CD4-positive, alpha-beta T cell (primary cell): ENCODE measurements around the gene SERTAD3. TPM values are rescaled to one million over a fixed set of nuclear protein-coding genes. Genes with fewer than 3 reads are reported as not detected.

ENCODE experiments used
- ATAC-seq: fragments of 200-7000 bp; cut with Tn5 transposase; one replicate; pipeline ENCODE4 v1.10.0; 2022; ENCODE audit warnings: mild to moderate bottlenecking; ENCODE audit not compliant: poor library complexity
- CTCF ChIA-PET: fragments of 350-600 bp; sonication (Branson Sonifier 250); formaldehyde crosslinking; loops from one replicate; lab custom pipeline; 2021; ENCODE audit warnings: antibody characterized with exemption, inconsistent platforms; lab: Charles Lee
- POLR2A ChIA-PET: fragments of 350-600 bp; sonication (Branson Sonifier 250); formaldehyde crosslinking; loops from one replicate; lab custom pipeline; 2021; ENCODE audit warnings: antibody characterized with exemption, inconsistent platforms; lab: Charles Lee
- DNase-seq, 14 experiments: peaks; one replicate each; pipeline ENCODE4 v3.0.0-alpha.2; 2013 to 2020; ENCODE audit warnings: mixed read lengths in 2 of 14
- H3K27ac ChIP-seq, 2 donors: one replicate each; pipeline versions ENCODE4 v1.5.1 to v1.7.0; 2013; ENCODE audit warnings: low read length in 2 of 2, low read depth in 1 of 2, mild to moderate bottlenecking in 1 of 2
- H3K27me3 ChIP-seq, 2 experiments: 1 replicate in 1 of 2; 2 replicates in 1 of 2; pipeline versions ENCODE4 v1.6.1 to v1.7.0; 2013; ENCODE audit warnings: low read length in 2 of 2, control low read depth in 1 of 2, mild to moderate bottlenecking in 1 of 2, moderate library complexity in 1 of 2; ENCODE audit not compliant: insufficient read depth in 2 of 2, control insufficient read depth in 1 of 2
- H3K36me3 ChIP-seq: one replicate; pipeline ENCODE4 v1.6.1; 2013; ENCODE audit warnings: low read length, control low read depth; ENCODE audit not compliant: insufficient read depth
- H3K4me1 ChIP-seq: one replicate; pipeline ENCODE4 v1.6.1; 2013; ENCODE audit warnings: low read length, control low read depth; ENCODE audit not compliant: insufficient read depth
- H3K4me3 ChIP-seq: one replicate; pipeline ENCODE4 v1.5.1; 2013; ENCODE audit warnings: mild to moderate bottlenecking, low read length, moderate library complexity
- H3K9me3 ChIP-seq, 2 experiments: 1 replicate in 1 of 2; 2 replicates in 1 of 2; pipeline versions ENCODE4 v1.6.1 to v1.7.0; 2013; ENCODE audit warnings: low read length in 2 of 2, mild to moderate bottlenecking in 2 of 2, control low read depth in 1 of 2, moderate library complexity in 1 of 2; ENCODE audit not compliant: control insufficient read depth in 1 of 2, insufficient read depth in 1 of 2
- H3K27ac Mint-ChIP-seq: one replicate; pipeline ENCODE4 v1.8.0; 2020; ENCODE audit warnings: mixed read lengths
- H3K27me3 Mint-ChIP-seq: one replicate; pipeline ENCODE4 v1.8.0; 2021; ENCODE audit warnings: mixed read lengths
- H3K36me3 Mint-ChIP-seq: one replicate; pipeline ENCODE4 v1.8.0; 2021; ENCODE audit warnings: low read depth, mixed read lengths
- H3K4me1 Mint-ChIP-seq: one replicate; pipeline ENCODE4 v1.8.0; 2021; ENCODE audit warnings: low read depth, mixed read lengths
- H3K4me3 Mint-ChIP-seq: one replicate; pipeline ENCODE4 v1.8.0; 2020; ENCODE audit warnings: mild to moderate bottlenecking, mixed read lengths
- H3K9me3 Mint-ChIP-seq: one replicate; pipeline ENCODE4 v1.8.0; 2020; ENCODE audit warnings: mixed read lengths
- CTCF ChIP-seq: fragments of 200-600 bp; IDR thresholded peaks from one replicate; pipeline ENCODE4 v1.8.0; 2022; ENCODE audit warnings: antibody characterized with exemption, mild to moderate bottlenecking
- intact Hi-C, 2 experiments: fragments of 100-400 bp; cut with DNase I in 1 of 2; cut with micrococcal nuclease in 1 of 2; formaldehyde crosslinking; loops; one replicate each; pipeline versions ENCODE4 v1.15.1 to v1.9.0; 2023 to 2025; cut with DNase I, micrococcal nuclease
- total RNA-seq, 174 experiments: library from RNA in 2 of 174; stranded (reverse) in 2 of 174; gene quantifications; one replicate each; pipeline ENCODE4 v1.2.3 and lab custom pipeline; 2021 to 2026

Gene SERTAD3
- total RNA-seq, 2 experiments from 2014 or later, result 17.4 to 19.2 TPM

GRCh38 chr19:40465557-40466218, 21.6 kb upstream of the SERTAD3 start, which contains the start of gene BLVRB:
TSS of gene BLVRB (minus strand) at chr19:40465745. CDS start at chr19:40465688, 57 bp downstream.
- ATAC-seq (peak; percentile 81), DNase-seq (peak; percentile 98 to 100 (median 100))
- peaks cover 30% of the 10 kb centered on the region for H3K4me1 Mint-ChIP-seq
- H3K4me3 Mint-ChIP-seq, result peak within 1 kb of the TSS; percentile 93
- ChIA-PET CTCF (interaction anchor here (0.5 to 3.2 kb wide), 10 partner anchors 13 to 974 kb away, joined by 3 to 20 read pairs (median 5); partner anchors contain the start of genes DMAC2 and SERTAD1), POLR2A (interaction anchor here (0.5 to 3.3 kb wide), 17 partner anchors 22 to 1462 kb away, joined by 3 to 42 read pairs (median 3); partner anchors contain the start of genes ACTMAP, C19orf47, EGLN2 and PLD3)
- no peaks in the 10 kb centered on the region for H3K36me3 Mint-ChIP-seq
- intact Hi-C loops, result loop anchor here (1.0 to 10.0 kb wide), 11 partner anchors 21 to 797 kb away; partner anchors contain the start of genes LTBP4 (in 2 of the 2), SERTAD3 (in 2 of the 2), ACTMAP (in 1 of the 2) and C19orf47 (in 1 of the 2)
- Histone ChIP-seq H3K4me3 (peak within 1 kb of the TSS; percentile 81), H3K4me1 (peaks cover 35% of the 10 kb centered on the region), H3K27ac (peak within 1 kb of the TSS; percentile 13 to 62), H3K27me3 (peaks cover 0 to 16% of the 10 kb centered on the region in 2 experiments), H3K36me3 (no peaks in the 10 kb centered on the region), H3K9me3 (no peaks in the 10 kb centered on the region)
- no peaks in the 10 kb centered on the region for H3K9me3 Mint-ChIP-seq
- no peak for TF ChIP-seq CTCF
- peak within 1 kb of the TSS; percentile 87 for H3K27ac Mint-ChIP-seq
- peaks cover 25% of the 10 kb centered on the region for H3K27me3 Mint-ChIP-seq

- peaks cover 0 to 16% of the 10 kb centered on the region in 2 experiments for H3K27me3 ChIP-seq
- H3K27ac Mint-ChIP-seq, result peak overlapping the region; percentile 87
- peak overlapping the region; percentile 81 for H3K4me3 ChIP-seq
- H3K36me3 ChIP-seq, result no peaks in the 10 kb centered on the region
- DNase-seq, result peak in 5 of 14 experiments; percentile 1 to 78 (median 41)
- ChIA-PET POLR2A (interaction anchor here (0.5 to 3.3 kb wide), 17 partner anchors 17 to 985 kb away, joined by 3 to 42 read pairs (median 3); partner anchors contain the start of genes ACTMAP, C19orf47, EGLN2 and PLD3), CTCF (interaction anchor here (0.5 to 3.2 kb wide), 11 partner anchors 13 to 659 kb away, joined by 3 to 20 read pairs (median 5); partner anchors contain the start of gene SERTAD1)
- peak overlapping the region; percentile 93 for H3K4me3 Mint-ChIP-seq
- H3K36me3 Mint-ChIP-seq, result no peaks in the 10 kb centered on the region
- peaks cover 35% of the 10 kb centered on the region for H3K4me1 ChIP-seq
- H3K9me3 ChIP-seq, result no peaks in the 10 kb centered on the region
- no peak for ATAC-seq
- intact Hi-C loops, result loop anchor here (1.0 to 10.0 kb wide), 8 partner anchors 21 to 798 kb away; partner anchors contain the start of genes LTBP4 (in 2 of the 2), ACTMAP (in 1 of the 2), C19orf47 (in 1 of the 2) and PLD3 (in 1 of the 2)
- H3K27ac ChIP-seq, result peak overlapping the region; percentile 13 to 62
- no peak for TF ChIP-seq CTCF
- H3K4me1 Mint-ChIP-seq, result peaks cover 30% of the 10 kb centered on the region
- no peaks in the 10 kb centered on the region for H3K9me3 Mint-ChIP-seq
- H3K27me3 Mint-ChIP-seq, result peaks cover 25% of the 10 kb centered on the region
Observed at GRCh38 chr19:40465025-40465556, 21.0 kb upstream of the SERTAD3 start.
